Activated T-cell treated with anti-CD3 and anti-CD28 coated beads for 24 hours (primary cell): ENCODE measurements around the gene NUDT14.

Source experiments
- DNase-seq: peaks from one replicate; pipeline ENCODE4 v3.0.0-alpha.2; 2020; ENCODE audit warnings: low read depth

The NUDT14 gene

DNA sequence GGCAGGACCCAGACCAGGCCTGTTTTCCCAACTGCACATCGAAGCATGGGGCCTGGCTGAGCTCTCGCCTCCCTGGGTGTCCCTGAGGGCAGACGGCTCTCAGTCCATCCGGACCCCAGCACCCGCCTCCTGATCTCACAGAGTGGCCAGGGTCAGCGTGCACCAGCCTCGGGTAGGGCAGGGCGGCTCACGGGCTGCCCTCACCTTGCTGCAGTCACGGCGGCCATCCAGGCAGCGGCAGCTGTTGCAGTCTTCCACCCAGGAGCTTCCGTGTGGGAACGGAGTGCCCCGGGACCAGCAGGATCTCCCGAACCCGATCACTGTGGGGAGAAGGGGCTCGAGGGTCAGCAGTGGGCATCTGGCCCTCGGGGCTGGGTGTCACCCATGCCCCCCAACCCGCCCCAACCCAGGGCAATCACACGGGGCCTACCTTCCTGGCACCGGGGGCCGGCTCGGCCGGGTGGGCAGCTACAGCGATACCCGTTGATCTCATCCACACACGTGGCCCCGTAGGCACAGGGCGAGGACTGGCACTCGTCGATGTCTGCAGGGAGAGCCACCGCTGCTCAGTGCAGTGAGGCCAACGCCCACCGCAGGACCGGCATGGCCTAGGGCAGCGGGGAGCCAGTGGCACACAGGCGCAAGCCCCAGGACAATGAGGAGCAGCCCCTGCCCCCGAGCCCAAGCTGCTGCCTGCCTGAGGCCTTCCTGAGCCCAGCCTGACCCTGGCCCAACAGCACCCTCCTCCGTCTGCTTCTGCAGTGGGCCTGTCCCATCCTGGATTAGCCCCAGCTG lies 34.7 kb downstream of the NUDT14 start:
- no peak for DNase-seq

DNA sequence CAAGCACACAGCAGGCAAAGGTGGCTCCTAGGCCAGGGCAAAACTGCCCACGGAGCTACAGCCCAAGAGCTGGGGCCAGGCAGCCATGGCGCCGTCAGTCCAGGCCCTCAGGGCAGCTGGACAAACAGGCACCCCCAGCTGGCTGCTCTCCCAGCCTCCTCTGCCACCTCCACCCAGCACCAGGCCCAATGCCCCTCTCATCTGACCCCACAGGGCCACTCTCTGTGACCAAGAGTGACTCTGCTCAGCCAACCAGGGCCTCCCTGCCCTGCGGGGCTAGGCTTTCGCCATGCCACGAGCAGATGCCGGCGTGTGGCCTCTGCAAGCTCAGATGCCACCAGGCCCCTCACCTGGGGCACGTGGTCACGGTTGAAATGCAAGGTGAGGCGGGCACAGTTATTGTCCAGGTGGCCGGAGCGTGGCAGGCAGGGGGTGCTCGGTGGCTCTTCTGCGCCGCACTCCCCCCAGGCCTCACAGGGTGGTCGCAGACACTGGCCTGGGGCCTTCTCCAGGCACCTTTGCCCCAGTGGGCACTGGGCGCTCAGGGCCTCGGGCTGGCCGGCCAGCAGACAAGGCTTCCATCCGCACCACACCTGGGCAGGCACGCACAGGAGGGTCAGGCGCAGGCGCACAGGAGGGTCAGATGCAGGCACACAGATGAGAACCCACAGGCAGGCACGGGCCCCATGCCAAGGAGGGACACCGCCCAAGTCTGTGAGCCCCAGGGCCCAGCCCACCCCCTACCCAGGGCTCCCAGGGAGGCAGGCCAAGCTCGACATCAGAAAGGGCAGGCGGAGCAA lies 35.5 kb downstream of the NUDT14 start:
- no peak for DNase-seq

DNA sequence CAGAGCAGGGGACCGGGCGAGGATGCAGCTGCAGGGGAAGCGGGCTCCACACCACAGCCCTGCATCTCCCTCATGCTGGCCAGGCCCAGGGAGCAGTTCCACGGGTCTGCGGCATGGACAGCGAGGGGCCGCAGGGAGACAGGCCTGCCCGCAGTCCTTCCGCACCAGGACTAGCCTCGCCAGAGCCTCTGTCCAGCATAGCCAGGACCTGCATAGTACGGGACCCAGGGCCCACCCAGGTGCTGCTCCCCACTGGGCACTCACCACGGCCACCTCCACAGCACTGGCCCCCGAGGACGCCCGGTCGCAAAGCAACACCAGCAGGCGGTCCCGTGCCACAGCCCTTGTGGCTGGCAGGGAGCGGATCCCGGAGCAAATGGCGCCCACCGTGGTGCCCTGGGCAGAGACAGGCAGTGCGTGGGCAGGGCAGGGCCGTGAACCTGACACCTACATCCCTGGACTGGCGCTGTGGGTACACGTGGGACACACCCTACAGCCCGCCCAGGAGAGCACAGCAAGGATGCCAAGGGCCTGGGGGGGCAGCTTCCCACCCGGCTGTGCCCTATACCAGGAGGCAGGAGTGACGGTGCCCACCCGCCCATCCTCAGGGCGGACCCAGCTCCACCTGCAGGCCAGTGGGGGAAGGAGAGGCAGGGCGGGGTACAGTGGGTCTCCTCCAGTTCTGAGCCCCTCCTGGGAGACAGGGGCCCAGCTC lies 36.3 kb downstream of the NUDT14 start:
- no peak for DNase-seq

DNA sequence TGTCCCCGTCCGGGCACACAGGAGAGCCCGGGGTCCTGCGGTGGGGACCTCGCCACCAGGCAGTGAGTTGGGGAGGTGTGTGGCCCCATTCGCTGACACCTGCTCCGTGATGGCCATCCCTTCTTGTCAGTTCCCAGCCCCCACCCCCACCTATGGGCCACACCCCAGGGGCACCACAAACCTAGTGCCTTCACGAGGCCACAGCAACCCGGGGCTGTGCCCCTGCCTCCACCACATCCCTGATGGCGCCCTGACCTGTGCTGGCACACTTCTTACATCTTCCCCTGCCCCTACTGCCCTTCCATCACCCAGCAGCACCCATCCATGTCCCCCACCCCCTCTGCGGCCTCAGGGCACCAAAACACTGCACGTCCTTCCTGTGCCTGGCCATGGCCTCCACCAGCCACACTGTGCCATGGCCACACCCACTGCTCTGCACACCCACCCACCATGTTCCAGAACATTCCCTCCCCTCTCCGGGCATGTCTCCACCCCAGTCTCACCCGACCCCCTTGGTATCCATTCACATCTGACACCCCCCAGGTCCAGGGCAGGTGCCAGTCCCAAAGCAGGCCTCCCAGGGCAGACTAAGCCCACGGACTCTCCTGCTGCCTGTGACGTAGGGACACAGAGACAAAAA lies 37.0 kb downstream of the NUDT14 start:
- no peak for DNase-seq

DNA sequence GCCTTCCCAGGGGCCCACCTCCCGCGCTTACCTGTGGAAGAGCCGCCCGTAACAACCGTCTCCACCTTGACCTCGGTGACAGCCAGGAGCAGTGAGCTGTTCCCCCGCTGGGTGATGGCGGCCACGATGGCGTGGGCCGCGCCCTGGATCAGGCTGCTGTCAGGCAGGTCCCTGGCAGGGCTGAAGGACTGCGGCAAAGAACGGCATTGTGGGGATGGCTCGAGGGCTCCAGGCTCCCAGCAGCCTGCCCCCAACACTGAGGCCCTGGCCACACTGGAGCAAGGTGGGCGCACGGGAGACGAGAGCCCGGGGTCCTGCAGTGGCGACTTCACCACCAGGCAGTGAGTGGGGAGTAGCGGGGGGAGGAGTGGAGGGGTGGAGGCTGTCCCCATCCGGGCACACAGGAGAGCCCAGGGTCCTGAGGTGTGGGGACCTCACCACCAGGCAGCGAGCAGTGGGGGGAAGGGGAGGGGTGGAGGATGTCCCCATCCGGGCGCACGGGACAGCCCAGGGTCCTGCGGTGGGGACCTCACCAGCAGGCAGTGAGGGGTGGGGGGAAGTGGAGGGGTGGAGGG lies 37.6 kb downstream of the NUDT14 start:
- no peak for DNase-seq

DNA sequence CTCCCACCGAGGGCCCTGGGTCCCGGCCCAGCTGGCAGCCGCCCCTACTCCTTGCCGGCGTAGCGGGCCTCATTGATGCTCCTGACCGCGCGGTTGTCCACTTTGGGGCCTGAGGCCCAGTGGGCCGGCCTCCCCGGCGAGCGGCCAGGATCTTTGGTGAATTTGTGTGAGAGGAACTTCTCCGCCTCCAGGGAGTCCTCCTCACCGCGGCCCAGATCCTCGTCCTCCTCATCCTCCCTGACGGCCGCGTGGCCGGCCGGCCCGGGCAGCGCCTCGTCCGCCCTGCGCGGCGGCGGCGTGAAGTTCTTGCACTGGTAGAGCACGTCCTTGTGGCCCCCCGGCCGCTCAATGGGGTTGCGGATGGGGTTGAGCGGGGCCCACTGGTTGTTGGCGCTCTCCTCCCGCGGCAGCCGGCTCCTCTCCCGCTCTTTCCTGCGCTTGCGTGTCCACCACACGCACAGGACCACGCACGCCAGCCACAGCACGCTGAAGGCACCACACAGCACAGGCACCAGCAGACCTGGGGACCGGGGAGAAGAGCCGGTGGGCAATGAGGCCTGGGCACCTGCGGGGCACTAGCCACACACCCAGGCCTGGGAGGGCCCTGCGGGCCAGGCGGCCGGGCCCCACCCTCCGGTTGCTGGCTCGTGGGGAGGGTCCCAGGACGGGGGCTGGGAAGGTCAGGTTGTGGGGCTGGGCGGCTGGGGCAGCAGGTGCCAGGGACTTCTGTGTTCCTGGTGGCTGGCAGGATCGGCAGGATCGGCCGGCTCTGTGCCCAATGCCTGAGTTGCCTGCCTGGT lies 38.3 kb downstream of the NUDT14 start:
- no peak for DNase-seq

DNA sequence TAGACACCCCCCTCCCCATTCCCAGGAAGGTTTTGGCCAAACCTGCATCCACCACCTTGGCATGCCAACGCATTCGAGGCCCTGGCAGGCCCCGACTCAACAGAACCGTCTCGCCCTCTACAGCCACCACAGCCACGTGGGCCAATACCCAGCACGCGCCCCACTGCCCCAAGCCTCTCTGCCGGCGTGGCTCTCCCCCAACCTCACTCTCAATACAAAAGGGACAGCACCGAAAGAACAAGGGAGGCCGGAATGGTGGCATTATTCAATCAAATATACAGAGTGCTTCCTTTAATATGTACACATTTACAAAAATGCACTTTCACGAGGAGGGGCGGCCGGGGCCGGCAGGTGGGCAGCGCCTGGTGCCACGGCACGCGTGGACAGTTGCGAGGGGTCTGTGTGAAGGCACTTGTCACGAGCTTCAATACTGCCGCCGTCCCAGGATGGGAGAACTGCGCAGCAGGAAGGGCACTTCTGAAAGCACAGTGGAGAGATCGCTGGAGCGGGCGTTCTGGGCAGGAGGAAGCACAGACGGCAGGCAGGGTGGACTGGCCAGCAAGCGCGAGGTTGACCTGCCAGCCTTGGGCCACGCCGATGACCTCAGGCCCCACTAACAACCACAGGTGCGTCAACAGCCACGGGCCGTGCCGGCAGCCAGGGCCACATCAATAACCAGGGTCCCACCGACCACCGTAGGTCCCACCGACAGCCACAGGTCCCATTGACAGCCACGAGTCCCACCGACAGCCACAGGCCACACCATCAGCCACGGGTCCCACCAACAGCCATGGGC lies 39.4 kb downstream of the NUDT14 start:
- no peak for DNase-seq

DNA sequence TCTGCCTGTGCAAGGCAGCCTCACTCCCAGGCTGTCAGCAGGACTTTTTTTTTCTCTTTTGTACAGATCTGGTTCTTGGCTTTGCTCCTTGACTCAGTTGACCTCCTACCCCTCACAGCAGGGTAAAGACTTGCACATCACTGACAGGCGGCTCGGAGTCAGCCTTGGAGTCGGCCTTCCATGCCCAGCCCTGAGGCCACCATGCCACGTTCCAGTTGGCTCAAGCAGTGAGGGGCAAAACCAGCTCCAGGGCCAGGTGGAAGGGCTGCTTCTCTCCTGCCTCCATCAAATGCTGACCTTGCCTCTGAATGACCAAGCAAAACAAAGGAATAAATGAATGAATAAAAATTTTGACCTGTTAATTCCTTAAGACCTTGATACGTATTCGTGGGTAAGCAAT lies 40.1 kb downstream of the NUDT14 start:
- DNase-seq, result no peak

DNA sequence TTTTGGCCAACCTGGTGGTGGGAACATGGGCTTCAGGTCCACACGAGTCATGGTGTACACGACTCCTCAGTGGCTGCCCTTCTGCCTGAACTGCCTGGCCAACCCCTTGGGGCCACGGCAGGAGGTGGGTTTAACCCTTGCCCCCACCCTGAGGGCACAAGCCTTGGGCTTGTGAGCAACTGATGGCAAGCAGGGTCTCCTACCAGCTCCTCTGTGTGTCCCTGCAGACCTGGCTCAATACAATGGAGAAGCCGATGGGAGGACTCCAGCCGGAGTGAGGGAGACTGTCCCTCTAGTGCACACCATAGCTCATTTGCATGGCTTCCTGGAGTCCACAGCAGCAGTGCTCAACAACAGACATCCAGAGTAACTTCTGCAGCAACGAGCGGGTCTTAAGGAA lies 40.5 kb downstream of the NUDT14 start:
- DNase-seq, result no peak

DNA sequence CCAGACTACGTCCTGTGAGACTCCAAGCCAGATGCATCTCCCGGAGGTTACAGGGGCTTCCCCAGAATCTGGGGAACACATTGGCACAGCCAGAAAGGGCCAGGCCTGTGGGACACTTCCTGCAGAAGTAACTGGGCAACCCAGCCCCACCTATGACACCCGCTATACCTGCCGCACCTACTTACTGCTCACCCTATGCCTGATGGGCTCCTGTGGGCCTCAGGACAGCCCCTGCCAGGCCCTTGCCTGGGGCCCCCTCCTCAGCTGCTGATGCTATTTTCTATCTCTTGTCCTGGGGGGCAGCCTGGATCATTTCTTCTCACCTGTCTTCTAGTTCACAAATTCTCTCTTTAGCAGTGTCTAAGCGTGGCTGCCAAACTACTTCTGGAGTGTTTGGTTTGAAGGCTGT lies 41.3 kb downstream of the NUDT14 start:
- no peak for DNase-seq

DNA sequence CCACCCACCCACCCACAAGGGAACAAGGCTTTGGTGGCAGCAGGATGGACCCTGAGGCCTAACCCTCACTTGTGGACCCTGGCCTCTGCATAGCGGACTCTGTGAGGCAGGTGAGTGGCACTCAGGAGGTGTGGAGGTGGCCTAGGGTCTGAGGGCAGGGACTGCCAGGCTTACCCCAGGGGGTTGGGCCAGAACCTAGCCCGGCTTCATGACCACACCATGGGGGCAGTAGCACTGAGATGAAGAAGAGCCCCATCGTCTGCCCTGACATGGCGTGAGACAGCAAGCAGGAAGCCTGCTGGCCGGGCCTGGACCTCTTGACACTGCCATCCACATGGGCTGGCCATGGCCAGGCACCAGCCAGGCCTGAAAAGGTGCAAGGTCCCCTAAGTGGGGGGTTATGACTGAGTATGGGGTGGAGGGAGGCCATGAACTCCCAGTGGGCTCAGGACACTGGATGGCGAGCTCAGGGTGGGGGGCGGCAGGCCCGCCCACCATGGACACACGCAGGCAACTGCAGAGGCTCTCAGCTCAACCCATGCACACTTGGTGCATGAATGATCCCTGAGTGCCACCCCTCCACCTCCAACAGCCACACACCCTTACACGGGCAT lies 41.8 kb downstream of the NUDT14 start:
- DNase-seq, result no peak

DNA sequence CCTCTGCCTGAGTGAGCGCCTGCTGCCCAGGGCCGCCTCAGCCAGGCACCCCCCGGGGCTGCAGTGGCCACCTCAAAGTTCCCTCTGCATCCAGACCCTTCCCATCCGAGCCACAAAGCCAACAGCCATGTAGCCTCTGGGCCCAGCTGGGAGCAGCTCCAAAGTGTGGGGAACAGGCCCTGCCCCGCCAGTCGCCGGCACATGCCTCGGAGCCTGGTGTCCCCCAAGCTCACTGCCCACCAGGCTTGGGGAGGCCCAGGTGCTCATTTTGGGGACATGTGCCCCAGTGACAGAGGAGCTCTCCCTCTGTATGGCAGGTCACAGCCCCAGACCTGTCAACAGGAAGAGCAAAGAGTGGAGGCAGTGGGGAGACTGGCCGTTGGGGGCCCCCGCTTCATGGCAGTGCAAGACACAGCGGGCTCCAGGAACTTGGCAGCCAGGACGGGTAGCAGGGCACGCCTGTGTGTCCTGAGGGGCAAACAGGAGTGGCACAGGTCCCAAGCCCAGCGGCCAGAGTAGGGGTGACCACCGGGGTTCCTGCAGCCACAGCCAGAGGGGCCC lies 42.5 kb downstream of the NUDT14 start:
- no peak for DNase-seq

DNA sequence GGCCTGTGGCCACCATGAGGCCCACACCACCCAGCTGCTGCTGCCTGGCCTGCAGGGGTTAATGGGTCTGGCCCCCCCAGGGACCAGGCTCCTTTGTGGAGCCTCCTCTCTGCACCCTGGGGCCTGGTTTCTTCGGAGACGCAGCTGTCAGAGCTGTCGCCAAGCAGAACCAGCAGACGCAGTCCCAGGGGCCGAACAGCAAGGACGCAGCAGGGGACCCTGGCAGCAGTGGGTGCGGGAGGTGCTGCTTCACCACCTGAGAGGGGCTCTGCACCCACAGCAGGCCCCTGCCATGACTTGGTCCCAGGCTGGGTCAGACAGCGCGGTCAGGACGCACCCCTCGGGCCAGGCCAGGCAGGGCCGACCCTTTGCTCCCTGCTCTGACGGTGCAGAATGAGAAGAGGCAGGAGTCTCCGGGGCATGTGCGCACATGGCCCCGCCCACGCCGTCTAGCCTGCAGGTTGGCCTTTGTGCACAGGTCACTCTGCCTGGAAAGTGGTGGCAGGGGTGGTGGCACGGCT lies 43.0 kb downstream of the NUDT14 start:
- DNase-seq, result no peak

DNA sequence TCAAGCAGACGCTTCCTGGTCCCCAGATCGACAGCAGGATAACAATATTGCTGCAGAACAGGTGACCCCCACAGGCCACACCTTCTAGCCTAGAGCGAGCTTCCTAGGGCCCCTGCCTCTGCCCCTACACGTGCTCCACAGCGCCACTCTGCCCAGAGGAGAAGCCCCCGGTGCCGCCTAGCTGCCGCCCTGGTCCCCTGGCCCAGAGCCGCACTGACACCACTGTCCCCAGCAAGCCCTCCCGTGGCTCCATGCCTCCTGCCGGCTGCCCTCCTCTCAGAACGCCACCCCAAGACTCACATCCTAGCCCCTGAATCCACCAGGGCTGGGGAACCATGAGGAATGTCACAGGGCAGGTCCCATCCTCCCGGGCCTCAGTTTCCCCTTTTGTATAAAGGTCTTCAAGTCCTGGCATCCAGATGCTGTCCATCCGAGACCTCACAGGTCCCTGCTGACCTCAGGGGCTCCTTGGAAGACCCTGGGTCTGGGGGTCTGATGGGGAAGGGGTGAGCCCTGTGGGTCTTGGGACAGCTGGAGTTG lies 43.6 kb downstream of the NUDT14 start:
- DNase-seq, result no peak

DNA sequence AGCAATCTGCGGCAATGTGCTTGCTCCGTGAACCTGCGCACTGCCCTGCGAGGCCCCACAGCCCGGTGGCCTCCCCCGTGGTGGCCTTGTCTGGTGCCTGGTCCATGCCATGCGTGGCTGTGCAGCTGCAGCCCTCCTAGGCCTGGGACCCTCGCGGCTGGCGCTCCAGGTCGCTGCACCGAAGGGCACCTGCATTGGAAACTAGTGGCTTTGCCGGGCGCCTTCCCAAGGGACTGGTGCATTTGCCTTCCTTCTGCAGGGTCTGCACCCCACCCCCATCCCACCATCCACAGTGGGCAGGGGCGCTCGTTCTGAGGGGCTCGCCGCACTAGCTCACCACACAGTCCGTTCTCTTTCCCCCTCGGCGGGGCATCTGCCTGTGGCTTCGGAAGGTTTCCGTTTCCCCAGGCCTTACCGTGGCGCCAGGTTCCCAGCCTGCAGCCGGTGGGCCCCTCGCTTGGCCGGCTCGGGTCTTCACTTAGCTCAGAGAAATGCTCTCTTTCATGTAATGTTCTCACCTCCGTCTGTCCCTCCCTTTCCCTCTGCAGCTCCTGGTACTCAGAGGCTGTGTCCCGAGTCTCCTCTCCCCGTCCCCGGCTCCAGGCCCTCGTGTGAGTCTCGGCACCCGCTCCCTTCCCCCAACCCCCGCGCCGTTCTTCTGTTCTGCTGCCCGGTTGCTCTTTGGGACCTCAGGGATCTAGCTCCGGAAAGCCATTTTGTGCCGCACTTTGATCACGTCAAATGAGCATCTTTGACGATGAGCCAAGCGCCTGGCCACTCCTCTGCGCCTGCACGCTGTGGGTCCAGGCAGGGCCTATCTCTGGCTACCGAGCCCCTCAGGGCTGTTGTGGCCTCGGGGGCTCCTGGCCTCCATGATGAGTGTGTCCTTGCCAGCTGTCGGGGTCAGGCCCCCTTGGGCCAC lies 44.5 kb downstream of the NUDT14 start:
- no peak for DNase-seq

DNA sequence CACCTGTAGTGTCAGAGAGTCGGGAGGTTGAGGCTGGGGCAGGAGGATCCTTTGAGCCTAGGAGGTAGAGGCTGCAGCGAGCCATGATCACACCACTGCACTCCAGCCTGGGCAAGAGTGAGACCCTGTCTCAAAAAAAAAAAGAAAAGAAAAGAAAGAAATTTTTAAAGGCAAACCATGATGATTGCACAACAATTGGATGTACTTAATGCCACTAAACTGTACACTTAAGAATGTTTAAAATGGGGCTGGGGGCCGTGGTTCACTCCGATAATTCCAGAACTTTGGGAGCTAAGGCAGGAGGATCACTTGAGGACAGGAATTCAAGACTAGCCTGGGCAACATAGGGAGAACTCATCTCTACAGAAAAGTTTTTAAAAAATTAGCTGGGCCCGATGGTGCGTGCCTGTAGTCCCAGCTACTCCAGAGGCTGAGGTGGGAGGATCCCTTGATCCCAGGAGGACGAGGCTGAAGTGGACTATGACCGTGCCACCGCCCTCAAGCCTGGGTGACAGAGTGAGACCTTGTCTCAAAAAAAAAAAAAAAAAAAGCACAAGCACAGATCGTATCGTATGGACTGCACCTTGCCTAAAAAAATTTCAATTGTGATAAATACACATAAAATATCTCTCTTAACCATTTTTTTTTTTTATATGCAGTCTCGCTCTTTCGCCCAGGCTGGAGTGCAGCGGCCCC lies 45.3 kb downstream of the NUDT14 start:
- no peak for DNase-seq

DNA sequence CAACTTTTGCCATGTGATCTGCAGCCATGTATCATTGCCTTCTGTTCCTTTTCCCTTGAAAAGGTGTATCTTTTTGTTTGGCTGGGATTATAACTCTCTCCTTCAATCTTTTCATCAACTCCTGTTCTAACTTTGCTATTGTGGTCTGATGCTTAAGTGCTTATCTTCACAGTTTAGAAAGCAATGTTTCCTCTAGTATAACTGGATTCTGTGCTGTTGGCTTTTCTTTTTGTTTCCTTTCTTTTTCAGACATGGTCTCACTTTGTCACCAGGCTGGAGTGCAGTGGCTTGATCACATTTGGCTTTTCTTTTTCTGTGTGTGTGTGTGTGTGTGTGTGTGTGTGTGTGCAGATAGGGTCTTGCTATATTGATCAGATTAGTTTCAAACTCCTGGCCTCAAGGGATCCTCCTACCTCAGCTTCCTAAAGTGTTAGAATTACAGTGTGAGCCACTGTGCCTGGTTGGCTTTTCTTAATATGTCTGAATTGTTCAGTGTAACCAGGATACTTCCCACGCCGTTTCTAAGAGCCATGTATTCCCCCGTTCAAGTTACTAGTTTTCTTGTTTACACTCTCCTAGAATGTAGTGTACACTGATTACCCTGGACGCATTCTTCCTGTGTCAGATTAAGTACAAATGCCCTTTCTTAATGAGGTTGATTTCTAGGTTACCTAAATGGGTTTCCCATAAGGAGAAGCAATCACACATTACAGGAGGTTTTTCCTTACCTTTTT lies 48.0 kb downstream of the NUDT14 start:
- DNase-seq, result no peak
